GM13976 (cell line): ENCODE data around the gene UBN1.

Experiments used
- DNase-seq: peaks from one replicate; pipeline ENCODE4 v3.0.0; 2012; ENCODE audit warnings: low spot score
- in situ Hi-C: fragments of 300-500 bp; cut with MboI; formaldehyde crosslinking; loops from one replicate; pipeline ENCODE4 v1.12.0; 2022; ENCODE audit warnings: low sequenced_read_pairs, mixed read lengths, inconsistent platforms; ENCODE audit not compliant: unreplicated experiment
- TF ChIP-seq, protein P1 (sequence below): IDR thresholded peaks from 2 replicates; pipeline ENCODE4 v1.5.1; 2012; ENCODE audit warnings: borderline replicate concordance, mild to moderate bottlenecking; ENCODE audit not compliant: insufficient read depth; ENCODE audit errors: extremely low read depth, missing control alignments, control extremely low read depth

UBN1 gene

DNA sequence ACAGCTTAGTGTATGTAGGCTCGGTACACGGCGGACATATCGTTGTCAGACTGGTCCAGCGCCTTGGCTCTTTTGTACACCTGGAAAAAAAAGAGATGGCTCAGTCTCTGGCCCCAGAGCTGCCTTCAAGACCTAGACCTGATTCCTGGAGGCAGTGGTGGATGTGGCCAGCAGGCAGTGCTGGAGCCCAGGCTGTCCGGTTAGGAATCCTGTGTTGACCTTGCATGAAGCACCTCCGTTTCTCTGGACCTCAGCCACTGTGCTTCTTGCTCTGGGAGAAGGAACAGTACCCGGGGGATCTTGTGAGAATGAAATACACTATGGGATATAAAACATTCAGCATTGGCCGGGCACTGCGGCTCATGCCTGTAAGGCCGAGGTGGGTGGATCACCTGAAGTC is 42.0 kb upstream of the UBN1 start:
- DNase-seq, result no peak
- in situ Hi-C loops, result no loop called here
- TF ChIP-seq, protein P1, sequence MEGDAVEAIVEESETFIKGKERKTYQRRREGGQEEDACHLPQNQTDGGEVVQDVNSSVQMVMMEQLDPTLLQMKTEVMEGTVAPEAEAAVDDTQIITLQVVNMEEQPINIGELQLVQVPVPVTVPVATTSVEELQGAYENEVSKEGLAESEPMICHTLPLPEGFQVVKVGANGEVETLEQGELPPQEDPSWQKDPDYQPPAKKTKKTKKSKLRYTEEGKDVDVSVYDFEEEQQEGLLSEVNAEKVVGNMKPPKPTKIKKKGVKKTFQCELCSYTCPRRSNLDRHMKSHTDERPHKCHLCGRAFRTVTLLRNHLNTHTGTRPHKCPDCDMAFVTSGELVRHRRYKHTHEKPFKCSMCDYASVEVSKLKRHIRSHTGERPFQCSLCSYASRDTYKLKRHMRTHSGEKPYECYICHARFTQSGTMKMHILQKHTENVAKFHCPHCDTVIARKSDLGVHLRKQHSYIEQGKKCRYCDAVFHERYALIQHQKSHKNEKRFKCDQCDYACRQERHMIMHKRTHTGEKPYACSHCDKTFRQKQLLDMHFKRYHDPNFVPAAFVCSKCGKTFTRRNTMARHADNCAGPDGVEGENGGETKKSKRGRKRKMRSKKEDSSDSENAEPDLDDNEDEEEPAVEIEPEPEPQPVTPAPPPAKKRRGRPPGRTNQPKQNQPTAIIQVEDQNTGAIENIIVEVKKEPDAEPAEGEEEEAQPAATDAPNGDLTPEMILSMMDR, result no peak

DNA sequence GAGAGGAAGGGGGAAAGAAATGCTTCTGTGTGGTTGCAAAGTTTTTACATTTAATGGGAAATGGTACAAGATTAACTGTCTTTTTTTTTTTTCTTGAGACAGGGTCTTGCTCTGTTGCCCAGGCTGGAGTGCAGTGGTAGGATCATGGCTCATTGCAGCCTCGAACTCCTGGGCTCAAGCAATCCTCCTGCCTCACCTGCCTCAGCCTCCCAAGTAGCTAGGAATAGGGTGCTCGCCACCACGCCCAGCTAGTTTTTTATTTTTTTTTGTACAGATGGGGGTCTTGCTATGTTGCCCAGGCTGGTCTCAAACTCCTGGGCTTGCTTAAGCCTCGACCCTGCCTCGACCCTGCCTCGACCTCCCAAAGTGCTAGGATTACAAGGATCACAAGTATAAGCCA is 41.0 kb upstream of the UBN1 start:
- DNase-seq, result no peak
- TF ChIP-seq, protein P1, result no peak
- in situ Hi-C loops, result no loop called here

DNA sequence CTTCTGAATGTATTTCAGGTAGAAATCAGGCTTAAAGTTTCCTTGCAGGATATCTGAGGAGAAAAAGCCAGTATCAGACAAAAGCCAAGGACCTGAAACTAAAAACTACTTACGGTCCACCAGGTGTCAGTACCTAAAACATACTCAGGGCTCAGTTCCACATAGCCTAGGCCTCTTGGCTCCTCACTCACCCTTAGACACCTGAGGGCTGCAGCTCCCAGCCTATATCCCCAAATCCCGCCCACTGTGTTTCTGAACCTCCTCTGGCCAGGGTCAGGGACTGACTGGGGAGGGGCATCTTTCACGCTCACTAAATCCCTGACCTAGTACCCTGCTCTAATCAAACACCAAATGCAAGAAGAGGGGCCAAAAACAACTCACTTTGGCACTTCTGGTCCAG is 36.0 kb upstream of the UBN1 start:
- in situ Hi-C loops, result no loop called here
- DNase-seq, result no peak
- TF ChIP-seq, protein P1, result no peak

DNA sequence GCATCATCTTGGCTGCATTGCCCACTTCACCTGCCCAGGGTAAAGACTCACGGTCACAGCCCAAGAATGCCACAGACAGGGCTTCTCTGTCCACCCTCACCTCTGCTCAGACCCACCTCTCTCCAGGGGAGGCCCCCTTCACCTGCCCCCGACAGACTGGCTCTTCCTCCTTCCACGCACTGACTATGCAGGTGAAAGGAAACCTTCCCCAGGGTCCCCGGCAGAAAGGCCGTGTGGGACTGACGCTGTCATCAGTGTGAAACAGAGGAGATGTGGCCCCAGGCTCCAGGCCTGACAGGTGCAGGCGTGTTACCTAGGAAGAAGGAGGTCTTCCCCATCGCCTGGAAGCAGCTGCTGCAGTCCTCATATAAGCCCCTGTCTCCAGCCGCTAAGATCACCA is 35.5 kb upstream of the UBN1 start:
- TF ChIP-seq, protein P1, result no peak
- DNase-seq, result no peak
- in situ Hi-C loops, result no loop called here

DNA sequence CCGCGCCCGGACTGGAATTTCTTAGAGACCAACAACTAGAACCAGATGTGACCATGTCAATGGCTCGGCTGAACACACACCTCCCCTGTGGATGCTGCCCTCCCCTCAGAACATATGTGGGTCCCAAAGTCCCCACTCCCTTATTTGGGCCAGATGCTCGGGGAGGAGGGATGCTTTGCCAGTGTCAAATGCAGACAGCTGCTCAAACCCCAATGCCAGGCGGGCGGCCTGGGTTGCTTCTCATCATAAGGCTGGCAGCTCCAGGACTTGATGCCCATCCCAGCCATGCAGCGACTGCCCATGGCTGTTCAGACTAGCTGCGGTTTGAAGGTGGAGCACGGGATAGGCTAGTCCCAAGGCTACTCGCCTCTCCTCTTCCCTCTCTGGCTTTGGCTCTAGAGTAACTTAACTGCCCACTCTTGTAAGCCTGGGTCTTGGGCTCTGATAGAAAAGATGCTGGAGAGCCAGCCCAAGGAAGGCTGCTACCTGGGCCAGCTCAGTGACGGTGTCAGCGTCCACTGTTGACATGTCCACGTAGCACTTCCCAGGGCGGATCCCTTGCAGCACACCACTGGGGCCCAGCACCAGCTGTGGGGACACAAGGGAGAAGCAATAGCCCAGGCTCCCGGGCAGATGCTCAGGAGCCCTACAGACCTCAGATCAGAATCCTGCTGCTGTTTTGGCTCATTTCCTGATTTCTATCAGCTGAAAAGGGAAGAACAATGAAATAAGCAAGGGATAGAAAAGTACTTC is 33.9 kb upstream of the UBN1 start:
- no peak for DNase-seq
- in situ Hi-C loops, result no loop called here
- TF ChIP-seq, protein P1, result no peak

DNA sequence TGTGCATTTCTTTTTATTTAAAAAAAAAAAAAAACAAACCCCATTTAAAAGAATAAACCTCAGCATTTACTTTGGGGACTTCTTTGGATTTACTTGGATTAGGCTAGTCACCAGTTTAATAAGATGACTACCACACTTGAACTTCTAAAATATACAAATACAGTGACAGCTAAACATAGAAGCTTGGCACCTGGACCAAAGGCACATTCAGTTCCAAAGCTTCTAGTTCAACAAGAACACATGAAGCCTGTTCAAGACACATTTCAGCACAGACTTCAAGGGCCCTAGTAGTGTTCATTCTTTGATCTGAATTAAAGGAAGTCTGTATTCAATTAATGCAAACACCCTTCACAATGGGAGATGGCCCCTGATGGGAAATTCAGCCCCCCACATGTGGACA is 33.2 kb upstream of the UBN1 start:
- TF ChIP-seq, protein P1, result no peak
- in situ Hi-C loops, result no loop called here
- no peak for DNase-seq

- in situ Hi-C loops, result no loop called here
- no peak for DNase-seq
- TF ChIP-seq, protein P1, result no peak
Observed at GRCh38 chr16:4814542-4815173, 32.6 kb upstream of the UBN1 start.
